WTC11 (cell line): ENCODE measurements around the gene NHLH2. TPM values are rescaled to one million over a fixed set of nuclear protein-coding genes. Genes with fewer than 3 reads are reported as not detected.

Experiments
- ATAC-seq: fragments of 200-7000 bp; cut with Tn5 transposase; 2 replicates; pipeline ENCODE4 v1.10.0; 2021; ENCODE audit warnings: mild to moderate bottlenecking, moderate library complexity
- Bru-seq: library from RNA; stranded (reverse); fragments of 400-500 nt; gene quantifications from one replicate; lab custom pipeline; 2021; lab: Mats Ljungman, UMichigan
- CTCF ChIA-PET: fragments of 300-600 bp; sonication (Branson Sonifier 250); formaldehyde crosslinking; loops from one replicate; lab custom pipeline; 2021; ENCODE audit warnings: antibody characterized with exemption; lab: Charles Lee
- POLR2A ChIA-PET: fragments of 350-600 bp; sonication (Branson Sonifier 250); formaldehyde crosslinking; loops from one replicate; lab custom pipeline; 2021; ENCODE audit warnings: antibody characterized with exemption; lab: Charles Lee
- DNase-seq: peaks from one replicate; pipeline ENCODE4 v3.0.0; 2021; ENCODE audit warnings: low spot score
- H3K27ac Mint-ChIP-seq: 2 replicates; pipeline ENCODE4 v1.8.0; 2021; ENCODE audit warnings: mixed read lengths
- H3K27me3 Mint-ChIP-seq: 2 replicates; pipeline ENCODE4 v1.8.0; 2021; ENCODE audit warnings: low read depth, mild to moderate bottlenecking, moderate library complexity, mixed read lengths
- H3K36me3 Mint-ChIP-seq: 2 replicates; pipeline ENCODE4 v1.8.0; 2021; ENCODE audit warnings: mixed read lengths
- H3K4me1 Mint-ChIP-seq: 2 replicates; pipeline ENCODE4 v1.8.0; 2022; ENCODE audit warnings: mixed read lengths
- H3K4me3 Mint-ChIP-seq: 2 replicates; pipeline ENCODE4 v1.8.0; 2021; ENCODE audit warnings: mild to moderate bottlenecking, moderate library complexity, mixed read lengths
- H3K9me3 Mint-ChIP-seq: 2 replicates; pipeline ENCODE4 v1.8.0; 2021; ENCODE audit warnings: mixed read lengths
- CREM ChIP-seq: sonication (generic); formaldehyde crosslinking; IDR thresholded peaks from 2 replicates; pipeline ENCODE4 v1.8.1; 2022; ENCODE audit warnings: mild to moderate bottlenecking, missing genetic modification reagents, moderate library complexity
- FOXJ3 ChIP-seq: sonication (generic); formaldehyde crosslinking; IDR thresholded peaks from 2 replicates; pipeline ENCODE4 v1.9.0; 2021; ENCODE audit warnings: missing genetic modification reagents, mild to moderate bottlenecking, borderline replicate concordance
- FOXK1 ChIP-seq: sonication (generic); formaldehyde crosslinking; IDR thresholded peaks from 2 replicates; pipeline ENCODE4 v1.8.0; 2022; ENCODE audit warnings: mild to moderate bottlenecking, moderate library complexity, missing genetic modification reagents
- GRHL2 ChIP-seq: fragments of 250-450 bp; sonication (Bioruptor Pico); IDR thresholded peaks from 2 replicates; pipeline ENCODE4 v1.8.0; 2022; ENCODE audit warnings: mild to moderate bottlenecking, moderate library complexity; ENCODE audit not compliant: insufficient replicate concordance, severe bottlenecking
- JUN ChIP-seq: sonication (generic); formaldehyde crosslinking; IDR thresholded peaks from 2 replicates; pipeline ENCODE4 v1.8.0; 2023; ENCODE audit warnings: mild to moderate bottlenecking, missing genetic modification reagents
- MXD4 ChIP-seq: fragments of 250-450 bp; sonication (Bioruptor Pico); IDR thresholded peaks from 2 replicates; pipeline ENCODE4 v1.8.0; 2021; ENCODE audit warnings: mild to moderate bottlenecking, moderate library complexity, borderline replicate concordance
- NFYB ChIP-seq: sonication (generic); formaldehyde crosslinking; conservative IDR thresholded peaks from 2 replicates; pipeline ENCODE4 v1.8.0; 2022; ENCODE audit warnings: low read depth, missing genetic modification reagents
- NR2C2 ChIP-seq: sonication (generic); formaldehyde crosslinking; IDR thresholded peaks from 2 replicates; pipeline ENCODE4 v1.8.0; 2022; ENCODE audit warnings: mild to moderate bottlenecking, missing genetic modification reagents
- NR3C1 ChIP-seq: sonication (generic); formaldehyde crosslinking; conservative IDR thresholded peaks from 2 replicates; pipeline ENCODE4 v1.8.1; 2023; ENCODE audit warnings: low read depth, mild to moderate bottlenecking, missing genetic modification reagents
- OVOL2 ChIP-seq: fragments of 250-450 bp; sonication (Bioruptor Pico); IDR thresholded peaks from 2 replicates; pipeline ENCODE4 v1.9.0; 2021; ENCODE audit warnings: mild to moderate bottlenecking, borderline replicate concordance
- SMAD3 ChIP-seq: sonication (generic); formaldehyde crosslinking; IDR thresholded peaks from 2 replicates; pipeline ENCODE4 v1.8.0; 2022; ENCODE audit warnings: missing genetic modification reagents, mild to moderate bottlenecking, borderline replicate concordance
- SOX15 ChIP-seq: fragments of 250-450 bp; sonication (Bioruptor Pico); IDR thresholded peaks from 2 replicates; pipeline ENCODE4 v1.9.0; 2021; ENCODE audit warnings: mild to moderate bottlenecking
- TEAD1 ChIP-seq: sonication (generic); formaldehyde crosslinking; IDR thresholded peaks from 2 replicates; pipeline ENCODE4 v1.8.0; 2022; ENCODE audit warnings: mild to moderate bottlenecking, missing genetic modification reagents
- ZBTB43 ChIP-seq: sonication (generic); formaldehyde crosslinking; IDR thresholded peaks from 2 replicates; pipeline ENCODE4 v1.8.1; 2023; ENCODE audit warnings: mild to moderate bottlenecking, missing genetic modification reagents
- ZNF138 ChIP-seq: sonication (generic); formaldehyde crosslinking; conservative IDR thresholded peaks from 2 replicates; pipeline ENCODE4 v1.8.1; 2022; ENCODE audit warnings: mild to moderate bottlenecking, moderate library complexity, missing genetic modification reagents
- ZNF396 ChIP-seq: fragments of 250-450 bp; sonication (Bioruptor Pico); IDR thresholded peaks from 2 replicates; pipeline ENCODE4 v1.8.0; 2021; ENCODE audit warnings: mild to moderate bottlenecking, moderate library complexity, borderline replicate concordance
- long read RNA-seq, 3 experiments: library from RNA in 1 of 3; library from capped mRNA in 1 of 3; library from polyadenylated mRNA in 1 of 3; unstranded in 2 of 3; stranded (forward) in 1 of 3; transcript quantifications; one replicate each; pipeline ENCODE4 v2.0.0, GENCODE V29; 2021
- total RNA-seq: library from RNA; stranded (reverse); gene quantifications from 3 replicates; pipeline ENCODE4 v1.2.3, GENCODE V29; 2021
- TF ChIP-seq, protein P1 (sequence below): sonication (generic); formaldehyde crosslinking; IDR thresholded peaks from 2 replicates; pipeline ENCODE4 v1.8.0; 2022; ENCODE audit warnings: mild to moderate bottlenecking, missing genetic modification reagents
- TF ChIP-seq, protein P2 (sequence below): sonication (generic); formaldehyde crosslinking; IDR thresholded peaks from 2 replicates; pipeline ENCODE4 v1.8.1; 2022; ENCODE audit warnings: mild to moderate bottlenecking, missing genetic modification reagents, moderate library complexity, borderline replicate concordance

NHLH2 gene
- 1.8 to 4.3 TPM (median 2.2 TPM) in 3 replicates for total RNA-seq
- Bru-seq, nascent RNA: percentile 57 among the genes with signal in this experiment
- long read RNA-seq, experiment 1, full-length matches to known transcripts: 8 of 11 reads
- long read RNA-seq, experiment 1, partial matches to known transcripts: 1 of 11 reads
- long read RNA-seq, experiment 1, other reads (novel, unspliced or antisense): 2 of 11 reads
- long read RNA-seq, experiment 2, full-length matches to known transcripts: 1 of 1 reads
- long read RNA-seq, experiment 2, partial matches to known transcripts: 0 of 1 reads
- long read RNA-seq, experiment 2, other reads (novel, unspliced or antisense): 0 of 1 reads
- long read RNA-seq, experiment 3: 0 reads

- ChIA-PET CTCF (interaction anchor here (0.6 to 1.7 kb wide), 4 partner anchors 33 to 752 kb away, joined by 3 to 8 read pairs (median 3); partner anchors contain the start of gene TSPAN2), POLR2A (no interaction called here)
- no peak within 1 kb of the TSS for H3K27ac Mint-ChIP-seq
- ATAC-seq (no peak), DNase-seq (no peak)
- peak within 1 kb of the TSS; percentile 84 for H3K4me3 Mint-ChIP-seq
- H3K4me1 Mint-ChIP-seq: peaks cover 33% of the 10 kb centered on the region
- peaks cover 29% of the 10 kb centered on the region for H3K27me3 Mint-ChIP-seq
- peaks cover 7% of the 10 kb centered on the region for H3K9me3 Mint-ChIP-seq
- no peaks in the 10 kb centered on the region for H3K36me3 Mint-ChIP-seq
- TF ChIP-seq ZBTB43 (CRISPR knock-in tag): no peak
- TF ChIP-seq, protein P1, sequence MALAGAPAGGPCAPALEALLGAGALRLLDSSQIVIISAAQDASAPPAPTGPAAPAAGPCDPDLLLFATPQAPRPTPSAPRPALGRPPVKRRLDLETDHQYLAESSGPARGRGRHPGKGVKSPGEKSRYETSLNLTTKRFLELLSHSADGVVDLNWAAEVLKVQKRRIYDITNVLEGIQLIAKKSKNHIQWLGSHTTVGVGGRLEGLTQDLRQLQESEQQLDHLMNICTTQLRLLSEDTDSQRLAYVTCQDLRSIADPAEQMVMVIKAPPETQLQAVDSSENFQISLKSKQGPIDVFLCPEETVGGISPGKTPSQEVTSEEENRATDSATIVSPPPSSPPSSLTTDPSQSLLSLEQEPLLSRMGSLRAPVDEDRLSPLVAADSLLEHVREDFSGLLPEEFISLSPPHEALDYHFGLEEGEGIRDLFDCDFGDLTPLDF (CRISPR knock-in tag): no peak
Measured at GRCh38 chr1:115840605-115841460, at the start of gene NHLH2. Gene NHLH2, minus strand, starts transcription at chr1:115841126. Its CDS starts 2,754 bp downstream, at chr1:115838372.

GRCh38 chr1:115890580-115890979 lies 49.7 kb upstream of the NHLH2 start:
- POLR2A ChIA-PET: no interaction called here
- Mint-ChIP-seq H3K9me3 (no peaks in the 10 kb centered on the region), H3K36me3 (no peaks in the 10 kb centered on the region), H3K27me3 (no peaks in the 10 kb centered on the region), H3K4me3 (no peak overlapping the region), H3K27ac (no peak overlapping the region), H3K4me1 (no peaks in the 10 kb centered on the region)
- no peak for TF ChIP-seq ZNF138 (CRISPR knock-in tag)
- no peak for TF ChIP-seq TEAD1 (CRISPR knock-in tag)
- TF ChIP-seq FOXK1 (CRISPR knock-in tag): no peak
- no peak for TF ChIP-seq GRHL2 (CRISPR knock-in tag)
- TF ChIP-seq SMAD3 (CRISPR knock-in tag): no peak
- no peak for TF ChIP-seq CREM (CRISPR knock-in tag)
- no peak for TF ChIP-seq JUN (CRISPR knock-in tag)
- no peak for TF ChIP-seq SOX15 (CRISPR knock-in tag)
- TF ChIP-seq NR2C2 (CRISPR knock-in tag): no peak
- no peak for TF ChIP-seq OVOL2
- no peak for TF ChIP-seq ZNF396 (CRISPR knock-in tag)
- no peak for TF ChIP-seq NR3C1 (CRISPR knock-in tag)
- TF ChIP-seq, protein P2, sequence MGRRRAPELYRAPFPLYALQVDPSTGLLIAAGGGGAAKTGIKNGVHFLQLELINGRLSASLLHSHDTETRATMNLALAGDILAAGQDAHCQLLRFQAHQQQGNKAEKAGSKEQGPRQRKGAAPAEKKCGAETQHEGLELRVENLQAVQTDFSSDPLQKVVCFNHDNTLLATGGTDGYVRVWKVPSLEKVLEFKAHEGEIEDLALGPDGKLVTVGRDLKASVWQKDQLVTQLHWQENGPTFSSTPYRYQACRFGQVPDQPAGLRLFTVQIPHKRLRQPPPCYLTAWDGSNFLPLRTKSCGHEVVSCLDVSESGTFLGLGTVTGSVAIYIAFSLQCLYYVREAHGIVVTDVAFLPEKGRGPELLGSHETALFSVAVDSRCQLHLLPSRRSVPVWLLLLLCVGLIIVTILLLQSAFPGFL (CRISPR knock-in tag): no peak
- no peak for TF ChIP-seq MXD4 (CRISPR knock-in tag)
- TF ChIP-seq FOXJ3 (CRISPR knock-in tag): no peak
- TF ChIP-seq NFYB (CRISPR knock-in tag): no peak
- DNase-seq: no peak
- ATAC-seq: no peak
- CTCF ChIA-PET: interaction anchor here (1.8 kb wide), 1 partner anchor 130 kb away, joined by 5 read pairs; no protein-coding TSS in a partner anchor
